Mammary epithelial cell (primary cell): Measurements from ENCODE around the gene GRAP2.

Source experiments
- CTCF ChIP-seq, 2 donors: IDR thresholded peaks in 1 of 2; conservative IDR thresholded peaks in 1 of 2; 2 replicates each; pipeline ENCODE4 v1.5.1; 2011 to 2012; ENCODE audit warnings: inconsistent platforms in 2 of 2, low read length in 2 of 2, mild to moderate bottlenecking in 2 of 2, control low read depth in 1 of 2, low read depth in 1 of 2; ENCODE audit not compliant: insufficient read depth in 1 of 2; ENCODE audit errors: extremely low read depth in 1 of 2
- EZH2 ChIP-seq: IDR thresholded peaks from 2 replicates; pipeline ENCODE4 v1.6.1; 2012; ENCODE audit warnings: low read length, inconsistent platforms, borderline replicate concordance

GRCh38 chr22:39990686-39991085 is 89.8 kb downstream of the GRAP2 start:
- no peak for TF ChIP-seq CTCF (conservative IDR thresholded peaks at IDR 0.05 in 1 of 2, IDR thresholded peaks at IDR 0.05 in 1 of 2; ENCODE audit: extremely low read depth in 1 of 2, insufficient read depth in 1 of 2, low read depth in 1 of 2, low read length in 2 of 2)
- no peak for TF ChIP-seq EZH2
